Activated naive CD4-positive, alpha-beta T cell treated with anti-CD3 and anti-CD28 coated beads for 36 hours (primary cell): ENCODE measurements around the gene HLA-DRB5. TPM values are rescaled to one million over a fixed set of nuclear protein-coding genes. Genes with fewer than 3 reads are reported as not detected.
"Not testable (repeated sequence)": the region's sequence is repeated elsewhere in the genome, so short reads cannot be mapped to it uniquely, and the experiment has no call there.

Source experiments
- CTCF ChIA-PET: fragments of 350-600 bp; sonication (Branson Sonifier 250); formaldehyde crosslinking; loops from one replicate; lab custom pipeline; 2021; ENCODE audit warnings: antibody characterized with exemption; lab: Charles Lee
- DNase-seq: peaks from one replicate; pipeline ENCODE4 v3.0.0-alpha.2; 2020
- H3K27ac Mint-ChIP-seq: one replicate; pipeline ENCODE4 v1.8.0; 2021; ENCODE audit warnings: mild to moderate bottlenecking, mixed read lengths
- H3K27me3 Mint-ChIP-seq: one replicate; pipeline ENCODE4 v1.8.0; 2021; ENCODE audit warnings: low read depth, mixed read lengths
- H3K36me3 Mint-ChIP-seq: one replicate; pipeline ENCODE4 v1.8.0; 2021; ENCODE audit warnings: low read depth, mixed read lengths
- H3K4me1 Mint-ChIP-seq: one replicate; pipeline ENCODE4 v1.8.0; 2021; ENCODE audit warnings: low read depth, mixed read lengths
- H3K4me3 Mint-ChIP-seq: one replicate; pipeline ENCODE4 v1.8.0; 2021; ENCODE audit warnings: mild to moderate bottlenecking, moderate library complexity, mixed read lengths
- H3K9me3 Mint-ChIP-seq: one replicate; pipeline ENCODE4 v1.8.0; 2021; ENCODE audit warnings: mixed read lengths
- intact Hi-C: fragments of 100-400 bp; cut with micrococcal nuclease; formaldehyde crosslinking; loops from one replicate; pipeline ENCODE4 v1.15.1; 2023
- total RNA-seq, 2 experiments: library from RNA; stranded (reverse); gene quantifications; one replicate each; pipeline ENCODE4 v1.2.3, GENCODE V29; 2021

Gene HLA-DRB5
- total RNA-seq, result under 1 TPM; 0.33 to 0.42 TPM

- CTCF ChIA-PET, result no interaction called here
- H3K27ac Mint-ChIP-seq, result no peak within 1 kb of the TSS
- no peaks in the 10 kb centered on the region for H3K4me1 Mint-ChIP-seq
- peak within 1 kb of the TSS; percentile 38 for H3K4me3 Mint-ChIP-seq
- peak; percentile 3 for DNase-seq
- H3K27me3 Mint-ChIP-seq, result no peaks in the 10 kb centered on the region
- no peaks in the 10 kb centered on the region for H3K9me3 Mint-ChIP-seq
- H3K36me3 Mint-ChIP-seq, result no peaks in the 10 kb centered on the region
- intact Hi-C loops, result loop anchor here (2.0 to 5.0 kb wide), 2 partner anchors 42 to 59 kb away; partner anchors contain the start of gene HLA-DRB1
These were observed at the start of gene HLA-DRB5 for GRCh38 chr6:32529697-32530430. Gene HLA-DRB5 (minus strand): TSS chr6:32530287. CDS start chr6:32530224, 63 bp downstream.

DNA sequence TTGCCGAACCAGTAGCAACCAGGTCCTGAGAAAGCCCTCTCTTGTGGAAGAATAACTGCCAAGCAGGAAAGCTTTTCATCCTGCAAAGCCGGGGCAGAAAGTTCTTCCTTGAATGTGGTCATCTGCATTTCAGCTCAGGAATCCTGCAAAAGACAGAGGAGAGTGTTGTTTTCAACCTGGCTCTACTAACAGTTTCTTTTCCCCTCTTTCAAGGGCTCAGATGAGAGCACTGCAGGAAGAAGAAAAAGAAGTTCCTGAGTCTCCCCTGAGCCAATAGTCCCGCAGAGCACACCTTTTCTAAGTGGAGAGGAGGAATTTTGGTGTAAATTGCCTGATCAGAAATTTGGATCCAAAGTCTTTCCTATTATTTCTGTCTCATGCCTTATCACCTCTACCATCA lies 48.9 kb upstream of the HLA-DRB5 start:
- peaks cover 4% of the 10 kb centered on the region for H3K27me3 Mint-ChIP-seq
- DNase-seq, result no peak
- H3K4me3 Mint-ChIP-seq, result no peak overlapping the region
- intact Hi-C loops, result no loop called here
- no peaks in the 10 kb centered on the region for H3K9me3 Mint-ChIP-seq
- no peaks in the 10 kb centered on the region for H3K36me3 Mint-ChIP-seq
- H3K27ac Mint-ChIP-seq, result no peak overlapping the region
- peaks cover 4% of the 10 kb centered on the region for H3K4me1 Mint-ChIP-seq
- CTCF ChIA-PET, result interaction anchor here (0.9 kb wide), 1 partner anchor 289 kb away, joined by 3 read pairs; no protein-coding TSS in a partner anchor

- H3K36me3 Mint-ChIP-seq, H3K4me3 Mint-ChIP-seq, H3K9me3 Mint-ChIP-seq, H3K4me1 Mint-ChIP-seq, H3K27me3 Mint-ChIP-seq, intact Hi-C loops, CTCF ChIA-PET, DNase-seq, H3K27ac Mint-ChIP-seq: not testable (repeated sequence)
These were observed 47.4 kb upstream of the HLA-DRB5 start for GRCh38 chr6:32577493-32577892.

DNA sequence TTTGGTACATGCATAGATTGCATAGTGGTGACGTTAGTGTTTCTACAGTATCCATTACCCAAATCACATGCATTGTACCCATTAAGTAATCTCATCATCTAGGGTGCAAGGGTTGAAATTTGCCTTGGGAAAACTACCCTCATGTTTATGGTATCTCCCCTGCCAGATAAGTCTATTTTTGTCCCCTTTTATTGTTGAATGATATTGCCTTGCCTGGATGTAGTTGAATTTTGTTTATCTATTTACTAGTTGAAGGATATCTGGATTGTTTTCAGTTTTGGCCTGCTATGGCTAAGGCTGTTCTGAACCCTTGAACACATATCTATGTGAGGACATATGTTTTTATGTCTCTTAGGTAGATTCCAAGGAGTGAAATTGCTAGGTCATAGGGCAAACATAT lies 46.2 kb upstream of the HLA-DRB5 start:
- Mint-ChIP-seq H3K36me3 (no peaks in the 10 kb centered on the region), H3K9me3 (no peaks in the 10 kb centered on the region), H3K4me3 (no peak overlapping the region), H3K27ac (no peak overlapping the region), H3K4me1 (peaks cover 4% of the 10 kb centered on the region), H3K27me3 (peaks cover 4% of the 10 kb centered on the region)
- CTCF ChIA-PET, result no interaction called here
- intact Hi-C loops, result no loop called here
- no peak for DNase-seq

DNA sequence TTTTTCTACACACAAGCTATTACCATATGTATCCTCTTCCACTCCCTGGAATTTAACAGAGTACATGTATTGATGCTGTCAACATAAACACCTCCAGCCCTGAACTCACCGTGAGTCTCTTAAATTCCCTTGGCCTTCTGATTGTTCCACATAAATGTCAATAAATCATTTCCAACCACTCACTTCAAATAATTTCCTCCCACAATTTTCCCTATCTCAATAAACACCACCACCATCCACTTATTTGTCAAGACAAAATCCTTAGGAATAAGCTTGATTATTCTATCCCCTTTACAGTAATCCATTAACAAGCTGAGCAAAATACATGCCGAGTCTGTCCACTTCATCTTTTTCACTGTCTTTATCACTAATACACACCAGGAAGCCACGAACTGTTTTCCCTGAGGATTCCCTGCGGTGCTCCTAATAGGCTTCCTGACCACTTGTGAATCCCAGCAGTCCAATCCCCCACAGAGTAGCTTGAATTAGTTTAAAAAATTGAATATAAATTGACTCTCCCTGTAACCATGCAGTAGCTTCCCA lies 40.3 kb upstream of the HLA-DRB5 start:
- Mint-ChIP-seq H3K4me3 (no peak overlapping the region), H3K27me3 (peaks cover 5% of the 10 kb centered on the region), H3K9me3 (no peaks in the 10 kb centered on the region), H3K4me1 (peaks cover 3% of the 10 kb centered on the region), H3K27ac (no peak overlapping the region), H3K36me3 (no peaks in the 10 kb centered on the region)
- intact Hi-C loops, result loop anchor here (5.0 kb wide), 1 partner anchor 43 kb away; no protein-coding TSS in a partner anchor
- DNase-seq, result no peak
- CTCF ChIA-PET, result no interaction called here

DNA sequence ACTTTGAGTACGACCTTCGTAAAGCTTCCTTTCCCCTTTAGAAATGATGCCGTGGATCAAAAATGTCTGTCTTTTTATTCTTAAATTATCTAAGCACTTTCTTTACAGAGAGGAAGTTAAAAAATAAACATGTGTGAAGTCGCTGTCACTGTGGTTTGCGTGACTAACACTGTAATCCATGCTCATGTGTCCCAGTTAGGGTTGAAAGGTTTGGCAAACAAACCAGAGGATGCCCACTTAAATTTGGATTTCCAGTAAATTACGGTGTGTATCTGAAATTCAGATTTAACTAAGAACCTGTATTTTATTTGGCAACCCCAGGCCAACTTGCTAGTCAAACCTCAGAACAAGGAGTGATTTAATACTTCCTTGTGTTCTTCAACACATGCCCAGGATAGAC lies 38.5 kb upstream of the HLA-DRB5 start:
- H3K4me3 Mint-ChIP-seq, result no peak overlapping the region
- peaks cover 5% of the 10 kb centered on the region for H3K27me3 Mint-ChIP-seq
- H3K27ac Mint-ChIP-seq, result no peak overlapping the region
- no peak for DNase-seq
- H3K36me3 Mint-ChIP-seq, result no peaks in the 10 kb centered on the region
- peaks cover 3% of the 10 kb centered on the region for H3K4me1 Mint-ChIP-seq
- no peaks in the 10 kb centered on the region for H3K9me3 Mint-ChIP-seq
- intact Hi-C loops, result no loop called here
- CTCF ChIA-PET, result interaction anchor here (0.6 kb wide), 1 partner anchor 176 kb away, joined by 5 read pairs; no protein-coding TSS in a partner anchor

- Mint-ChIP-seq H3K27me3 (peaks cover 5% of the 10 kb centered on the region), H3K4me3 (no peak overlapping the region)
These were observed 36.9 kb upstream of the HLA-DRB5 start for GRCh38 chr6:32566957-32567356.

DNA sequence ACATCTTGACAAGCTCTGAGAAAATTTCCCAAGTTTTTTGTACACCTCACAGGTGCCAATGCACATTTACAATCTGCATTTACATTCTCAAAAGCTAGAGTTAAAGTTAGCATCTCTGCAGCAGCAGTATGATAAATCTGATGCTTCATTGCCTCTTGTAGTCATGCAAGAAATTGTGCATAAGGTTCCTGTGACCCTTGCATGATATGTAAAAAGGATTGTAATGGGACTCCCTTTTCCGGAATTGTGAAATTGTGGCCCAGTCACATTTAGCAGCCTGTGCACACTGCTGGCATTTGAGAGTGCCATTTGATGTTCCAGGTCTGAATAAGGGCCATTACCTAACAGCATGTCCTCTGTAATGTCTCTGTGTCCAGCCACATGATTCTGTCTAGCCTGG lies 35.4 kb upstream of the HLA-DRB5 start:
- H3K4me3 Mint-ChIP-seq, result no peak overlapping the region
- peaks cover 3% of the 10 kb centered on the region for H3K27me3 Mint-ChIP-seq
- H3K27ac Mint-ChIP-seq, result no peak overlapping the region
- no peaks in the 10 kb centered on the region for H3K9me3 Mint-ChIP-seq
- H3K36me3 Mint-ChIP-seq, result no peaks in the 10 kb centered on the region
- no peak for DNase-seq
- intact Hi-C loops, result no loop called here
- CTCF ChIA-PET, result no interaction called here
- peaks cover 3% of the 10 kb centered on the region for H3K4me1 Mint-ChIP-seq

More at GRCh38 chr6:32566957-32567356, 36.9 kb upstream of the HLA-DRB5 start:
- Mint-ChIP-seq H3K36me3 (no peaks in the 10 kb centered on the region), H3K9me3 (no peaks in the 10 kb centered on the region), H3K27ac (no peak overlapping the region), H3K4me1 (peaks cover 3% of the 10 kb centered on the region)
- no peak for DNase-seq
- intact Hi-C loops, result no loop called here
- CTCF ChIA-PET, result no interaction called here

GRCh38 chr6:32562940-32563339 lies 32.9 kb upstream of the HLA-DRB5 start:
- H3K9me3 Mint-ChIP-seq, result no peaks in the 10 kb centered on the region
- H3K4me1 Mint-ChIP-seq, result no peaks in the 10 kb centered on the region
- no peaks in the 10 kb centered on the region for H3K36me3 Mint-ChIP-seq
- no peaks in the 10 kb centered on the region for H3K27me3 Mint-ChIP-seq
- CTCF ChIA-PET, result no interaction called here
- intact Hi-C loops, result no loop called here
- H3K4me3 Mint-ChIP-seq, result no peak overlapping the region
- no peak for DNase-seq
- no peak overlapping the region for H3K27ac Mint-ChIP-seq

DNA sequence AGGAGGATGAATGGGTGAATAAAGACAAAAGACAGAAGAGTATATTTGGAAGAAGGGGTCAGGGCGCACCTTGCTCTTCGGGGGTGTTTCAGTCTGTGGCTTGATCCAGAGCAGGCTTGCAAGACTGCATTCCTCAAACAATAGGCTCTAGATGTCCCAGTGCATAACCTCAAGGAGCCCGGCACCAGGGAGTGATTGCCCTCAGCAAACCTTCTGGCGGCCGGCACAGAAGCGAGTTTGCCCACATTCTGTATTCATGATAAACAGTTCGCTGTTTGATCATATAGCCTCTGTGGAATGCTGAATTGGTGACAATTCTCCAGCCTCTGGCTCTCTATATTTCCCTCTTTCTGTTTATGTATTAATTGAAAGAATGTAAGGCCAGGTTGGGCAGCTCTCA lies 29.7 kb upstream of the HLA-DRB5 start:
- Mint-ChIP-seq H3K36me3 (no peaks in the 10 kb centered on the region), H3K4me1 (no peaks in the 10 kb centered on the region), H3K4me3 (no peak overlapping the region), H3K27ac (no peak overlapping the region), H3K9me3 (no peaks in the 10 kb centered on the region), H3K27me3 (peaks cover 2% of the 10 kb centered on the region)
- no peak for DNase-seq
- intact Hi-C loops, result loop anchor here (1.0 kb wide), 1 partner anchor 27 kb away; no protein-coding TSS in a partner anchor
- CTCF ChIA-PET, result no interaction called here

- Mint-ChIP-seq H3K27me3 (peaks cover 2% of the 10 kb centered on the region), H3K27ac (no peak overlapping the region), H3K36me3 (no peaks in the 10 kb centered on the region), H3K9me3 (no peaks in the 10 kb centered on the region), H3K4me1 (no peaks in the 10 kb centered on the region), H3K4me3 (no peak overlapping the region)
- DNase-seq, result peak; percentile 4
- intact Hi-C loops, result loop anchor here (1.0 kb wide), 1 partner anchor 28 kb away; no protein-coding TSS in a partner anchor
- CTCF ChIA-PET, result interaction anchor here (0.6 kb wide), 1 partner anchor 135 kb away, joined by 3 read pairs; no protein-coding TSS in a partner anchor
These were observed 28.5 kb upstream of the HLA-DRB5 start for GRCh38 chr6:32558426-32559057.

DNA sequence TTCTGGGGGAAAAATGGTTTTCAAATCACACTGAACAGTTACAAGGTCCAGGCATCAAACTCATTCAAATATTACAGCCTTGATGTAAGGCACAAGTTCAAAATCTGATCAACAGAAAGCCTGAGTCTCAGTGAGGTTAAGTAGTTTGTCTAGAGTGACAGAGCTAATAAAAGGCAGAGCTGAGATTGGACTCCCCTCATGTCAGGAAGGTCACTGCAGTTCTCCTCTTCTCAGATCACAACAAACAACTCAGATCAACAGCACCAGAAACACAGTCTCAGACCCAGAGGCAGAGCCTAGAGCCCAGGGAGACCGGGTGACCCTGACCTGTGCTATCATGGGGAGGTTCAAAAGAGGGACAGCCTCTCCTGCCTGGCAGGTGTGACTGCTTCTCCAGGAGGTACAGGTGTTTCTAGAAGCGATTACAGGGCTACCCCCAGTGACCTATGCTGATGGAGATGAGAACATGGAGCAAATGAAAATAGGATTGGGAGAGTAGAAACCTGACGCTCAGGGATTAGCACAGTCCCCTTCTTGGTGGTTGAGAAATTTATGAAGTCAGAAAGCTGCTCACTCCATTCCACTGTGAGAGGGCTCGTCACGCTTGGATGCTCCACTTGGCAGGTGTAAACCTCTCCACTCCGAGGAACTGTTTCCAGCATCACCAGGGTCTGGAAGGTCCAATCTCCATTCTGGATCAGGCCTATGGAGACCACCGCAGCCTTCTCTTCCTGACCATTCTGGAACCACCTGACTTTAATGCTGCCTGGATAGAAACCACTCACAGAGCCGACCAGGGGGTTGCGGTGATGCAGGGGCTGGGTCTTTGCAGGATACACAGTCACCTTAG lies 24.3 kb upstream of the HLA-DRB5 start:
- H3K27ac Mint-ChIP-seq, result no peak overlapping the region

More for the DNA sequence above, 24.3 kb upstream of the HLA-DRB5 start:
- no peak for DNase-seq
- H3K9me3 Mint-ChIP-seq, result no peaks in the 10 kb centered on the region
- CTCF ChIA-PET, result no interaction called here
- no peaks in the 10 kb centered on the region for H3K36me3 Mint-ChIP-seq
- peaks cover 5% of the 10 kb centered on the region for H3K27me3 Mint-ChIP-seq
- intact Hi-C loops, result no loop called here
- no peaks in the 10 kb centered on the region for H3K4me1 Mint-ChIP-seq
- no peak overlapping the region for H3K4me3 Mint-ChIP-seq
